Adrenal gland (tissue), 12 donors: ENCODE measurements around the gene IDH3B. TPM values are rescaled to one million over a fixed set of nuclear protein-coding genes. Genes with fewer than 3 reads are reported as not detected.
"Not testable (repeated sequence)": the region's sequence is repeated elsewhere in the genome, so short reads cannot be mapped to it uniquely, and the experiment has no call there.

Source experiments
- DNase-seq, 7 donors: peaks; one replicate each; pipeline ENCODE4 v3.0.0-alpha.2; 2019 to 2020
- H3K27ac ChIP-seq, 5 donors: fragments of 200-600 bp; sonication (generic) in 4 of 5; 1 replicate in 3 of 5; 2 replicates in 2 of 5; pipeline versions ENCODE4 v1.5.1 to v1.8.0; 2016 to 2020; ENCODE audit warnings: mild to moderate bottlenecking in 1 of 5
- H3K27me3 ChIP-seq: fragments of 200-600 bp; 2 replicates; pipeline ENCODE4 v1.8.0; 2021
- H3K36me3 ChIP-seq, 2 donors: fragments of 200-600 bp; replicated peaks in 1 of 2; 1 replicate in 1 of 2; 2 replicates in 1 of 2; pipeline versions ENCODE4 v1.5.1 to v1.8.0; 2018 to 2022
- H3K4me1 ChIP-seq, 2 donors: fragments of 200-600 bp; replicated peaks in 1 of 2; 1 replicate in 1 of 2; 2 replicates in 1 of 2; pipeline versions ENCODE4 v1.5.1 to v1.8.0; 2018 to 2021
- H3K4me3 ChIP-seq, 4 donors: fragments of 200-600 bp; sonication (generic) in 3 of 4; one replicate each; pipeline ENCODE4 v1.5.1; 2016 to 2018
- H3K9me3 ChIP-seq, 3 donors: fragments of 200-600 bp; sonication (generic) in 1 of 3; replicated peaks in 1 of 3; 1 replicate in 2 of 3; 2 replicates in 1 of 3; pipeline versions ENCODE4 v1.5.1 to v1.8.0; 2016 to 2021
- POLR2A ChIP-seq, 2 donors: fragments of 450-650 bp; IDR thresholded peaks; one replicate each; pipeline ENCODE4 v1.6.1; 2017; ENCODE audit warnings: antibody characterized with exemption in 2 of 2, mild to moderate bottlenecking in 2 of 2, moderate library complexity in 1 of 2
- WGBS, 4 donors: extraction: QIAGEN DNeasy Blood & Tissue Kit in 2 of 4; methylation state at CpG; one replicate each; pipeline versions ENCODE4 v1.1.5 to v1.1.7; 2013 to 2017; 5-methylcytosine and 5-hydroxymethylcytosine counted together
- intact Hi-C, 2 donors: fragments of 100-400 bp; cut with DNase I; formaldehyde crosslinking; loops; one replicate each; pipeline versions ENCODE4 v1.14.1 to v1.15.0; 2022 to 2023
- polyA plus RNA-seq, 3 donors: library from polyadenylated mRNA; stranded (reverse); fragments of 200-250 nt in 2 of 3; fragments of 350-450 nt in 1 of 3; fragmentation: Illumina TruSeq in 1 of 3; extraction: RNeasy Lipid Tissue Mini Kit (QIAGEN cat#74804) in 1 of 3; gene quantifications; one replicate each; pipeline ENCODE4 v1.2.3, GENCODE V29; 2013 to 2014
- total RNA-seq, 9 donors: library from RNA; depleted of rRNA in 4 of 9; stranded (reverse); fragments of >200 nt in 4 of 9; fragments of 120-200 nt in 1 of 9; fragmentation: NEBNext Ultra II Directional in 1 of 9; extraction: Animal tissue kit (Norgen Biotek cat#: 25700) in 1 of 9; gene quantifications; one replicate each; pipeline versions ENCODE4 v1.1.0 to v1.2.4, GENCODE V29; 2013 to 2023
- TF ChIP-seq, protein P1 (sequence below), 6 experiments: fragments of 450-650 bp in 4 of 6; fragments of 200-600 bp in 2 of 6; sonication (generic) in 1 of 6; IDR thresholded peaks; 1 replicate in 5 of 6; 2 replicates in 1 of 6; pipeline versions ENCODE4 v1.5.1 to v1.8.0; 2016 to 2021; ENCODE audit warnings: antibody characterized with exemption in 6 of 6, mild to moderate bottlenecking in 2 of 6, moderate library complexity in 1 of 6
- donor health status: healthy with polysubstance abuse.
- donor health status: Bipolar disorder and iron deficiency.
- donor health status: DM: yes; HTN: yes; CAD: no.
- donor health status: DM: no; HTN: no; CAD: no.
- donor health status: DM: no; HTN: no; CAD: no.
- donor health status: DM: yes; HTN: yes; CAD: no.

IDH3B gene
- total and polyA plus RNA-seq, 12 donors = 79.0 to 220 (median 111) TPM

DNA sequence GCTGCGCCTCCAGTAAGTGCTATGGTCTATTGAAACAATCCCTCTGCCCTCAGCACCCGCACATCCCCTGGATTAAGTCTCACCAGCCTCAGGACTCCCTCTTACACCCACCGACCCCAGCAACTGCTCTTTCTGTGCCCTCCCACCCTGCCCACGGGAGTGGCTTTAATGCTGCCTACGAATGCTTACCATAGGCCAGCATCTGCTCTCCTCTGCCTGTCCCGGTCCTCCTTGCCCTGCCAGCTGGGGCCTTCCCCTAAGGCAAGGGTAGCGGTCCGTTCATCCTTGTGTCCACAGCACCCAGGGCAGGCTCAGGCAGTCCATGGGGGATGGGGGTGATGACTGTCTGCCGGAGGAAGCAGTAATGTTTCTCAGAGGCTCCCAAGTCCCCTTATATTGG is 32.6 kb upstream of the IDH3B start:
- Histone ChIP-seq H3K4me3 (no peak overlapping the region), H3K4me1 (peaks cover 0 to 3% of the 10 kb centered on the region in 2 donors), H3K9me3 (no peaks in the 10 kb centered on the region), H3K27me3 (no peaks in the 10 kb centered on the region), H3K36me3 (no peaks in the 10 kb centered on the region), H3K27ac (no peak overlapping the region)
- intact Hi-C loops = no loop called here
- TF ChIP-seq POLR2A (IDR thresholded peaks at IDR 0.05) = no peak
- TF ChIP-seq, protein P1, sequence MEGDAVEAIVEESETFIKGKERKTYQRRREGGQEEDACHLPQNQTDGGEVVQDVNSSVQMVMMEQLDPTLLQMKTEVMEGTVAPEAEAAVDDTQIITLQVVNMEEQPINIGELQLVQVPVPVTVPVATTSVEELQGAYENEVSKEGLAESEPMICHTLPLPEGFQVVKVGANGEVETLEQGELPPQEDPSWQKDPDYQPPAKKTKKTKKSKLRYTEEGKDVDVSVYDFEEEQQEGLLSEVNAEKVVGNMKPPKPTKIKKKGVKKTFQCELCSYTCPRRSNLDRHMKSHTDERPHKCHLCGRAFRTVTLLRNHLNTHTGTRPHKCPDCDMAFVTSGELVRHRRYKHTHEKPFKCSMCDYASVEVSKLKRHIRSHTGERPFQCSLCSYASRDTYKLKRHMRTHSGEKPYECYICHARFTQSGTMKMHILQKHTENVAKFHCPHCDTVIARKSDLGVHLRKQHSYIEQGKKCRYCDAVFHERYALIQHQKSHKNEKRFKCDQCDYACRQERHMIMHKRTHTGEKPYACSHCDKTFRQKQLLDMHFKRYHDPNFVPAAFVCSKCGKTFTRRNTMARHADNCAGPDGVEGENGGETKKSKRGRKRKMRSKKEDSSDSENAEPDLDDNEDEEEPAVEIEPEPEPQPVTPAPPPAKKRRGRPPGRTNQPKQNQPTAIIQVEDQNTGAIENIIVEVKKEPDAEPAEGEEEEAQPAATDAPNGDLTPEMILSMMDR (IDR thresholded peaks at IDR 0.05) = no peak
- WGBS, 4 donors = 92 to 95% (median 95%) methylated on average over 7 to 9 of the region's 9 CpGs
- DNase-seq = peak in 2 of 7 donors; percentile 10 to 30

DNA sequence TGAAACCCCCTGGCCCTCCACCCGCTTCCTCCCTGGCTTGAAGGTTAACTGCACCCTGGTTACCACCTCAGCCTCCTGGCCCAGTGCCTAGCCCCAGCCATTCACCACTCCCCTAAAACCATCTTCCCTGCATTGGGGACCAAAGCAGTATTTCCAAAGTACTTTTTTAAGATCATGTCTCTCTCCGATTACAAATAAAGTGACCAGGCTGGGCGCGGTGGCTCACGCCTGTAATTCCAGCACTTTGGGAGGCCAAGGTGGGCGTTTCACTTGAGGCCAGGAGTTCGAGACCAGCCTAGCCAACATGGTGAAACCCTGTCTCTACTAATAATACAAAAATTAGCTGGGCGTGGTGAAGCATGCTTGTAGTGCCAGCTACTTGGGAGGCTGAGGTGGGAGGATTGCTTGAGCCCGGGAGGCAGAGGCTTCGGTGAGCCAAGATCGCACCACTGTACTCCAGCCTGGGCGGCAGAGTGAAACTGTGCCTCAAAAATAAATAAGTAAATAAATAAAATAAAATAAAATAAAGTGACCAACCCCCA is 32.0 kb upstream of the IDH3B start:
- H3K27ac ChIP-seq, H3K4me3 ChIP-seq, intact Hi-C loops, H3K27me3 ChIP-seq, H3K9me3 ChIP-seq, H3K36me3 ChIP-seq, H3K4me1 ChIP-seq: not testable (repeated sequence)
- DNase-seq = peak in 2 of 7 donors; percentile 8 to 21
- 91 to 97% (median 95%) methylated on average over 12 of the region's 12 CpGs for WGBS, 4 donors

DNA sequence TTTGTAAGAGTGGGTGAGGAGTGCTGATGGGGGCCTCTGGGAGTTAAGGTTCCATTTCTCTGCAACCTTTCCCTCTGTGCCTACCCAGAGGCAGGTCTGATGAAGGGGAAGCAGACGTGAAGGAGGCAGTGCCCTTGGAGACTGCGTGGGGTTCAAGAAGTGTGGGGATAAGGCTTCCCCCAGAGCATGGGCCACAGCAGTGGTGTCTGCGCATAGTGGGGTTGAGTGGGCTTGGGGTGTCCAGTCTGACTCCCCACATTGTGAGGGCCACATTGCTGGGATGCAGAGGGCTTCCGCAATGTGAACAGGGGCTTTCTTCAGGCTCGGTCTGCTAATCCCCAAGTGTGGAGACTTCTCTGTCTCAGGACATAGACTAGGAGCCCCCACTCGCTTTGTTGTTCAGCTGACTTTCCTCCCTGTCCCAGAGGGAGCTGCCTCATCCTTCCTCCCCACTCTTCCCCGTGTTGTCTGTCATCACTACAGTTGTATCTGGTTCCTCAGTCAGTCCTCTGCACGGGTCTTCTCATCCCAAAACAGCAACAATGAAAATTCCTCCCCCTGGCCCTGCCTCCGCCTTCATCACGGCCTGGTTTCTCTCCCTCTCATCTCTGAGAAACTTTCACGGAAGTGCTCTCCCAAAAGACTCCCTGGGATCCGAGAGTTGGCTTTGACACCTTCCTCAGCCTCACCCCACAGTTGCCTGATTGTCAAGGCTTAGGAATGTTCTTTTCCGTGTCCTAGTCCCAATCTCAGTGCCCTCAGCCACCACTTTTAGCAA is 31.4 kb upstream of the IDH3B start:
- no peak overlapping the region for H3K27ac ChIP-seq
- intact Hi-C loops = no loop called here
- no peaks in the 10 kb centered on the region for H3K9me3 ChIP-seq
- no peak overlapping the region for H3K4me3 ChIP-seq
- DNase-seq = peak in 2 of 7 donors; percentile 14 to 38
- H3K4me1 ChIP-seq = peaks cover 0 to 3% of the 10 kb centered on the region in 2 donors
- H3K36me3 ChIP-seq = no peaks in the 10 kb centered on the region
- TF ChIP-seq, protein P1 (IDR thresholded peaks at IDR 0.05) = no peak
- no peak for TF ChIP-seq POLR2A (IDR thresholded peaks at IDR 0.05)
- H3K27me3 ChIP-seq = no peaks in the 10 kb centered on the region
- WGBS, 4 donors = 86 to 89% (median 88%) methylated on average over 13 of the region's 13 CpGs

DNA sequence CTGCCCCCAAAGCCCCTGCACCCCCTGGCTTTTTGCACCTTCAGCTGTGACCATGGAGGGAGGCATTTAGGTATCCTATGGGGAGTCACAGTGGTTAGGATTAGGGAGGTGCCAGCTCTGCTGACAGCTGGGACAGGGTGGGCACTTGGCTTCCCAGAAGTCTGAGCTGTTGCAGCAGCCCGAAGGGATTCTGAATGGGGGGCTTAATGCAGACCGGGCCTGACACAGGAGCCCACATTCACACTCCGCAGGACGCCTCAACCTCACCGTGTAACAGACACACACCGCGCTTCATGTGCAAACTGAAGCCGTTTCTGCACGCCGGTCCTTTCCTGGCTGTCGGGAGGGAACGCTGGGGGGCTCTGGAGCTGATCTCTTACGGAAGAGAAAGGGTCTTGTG is 30.5 kb upstream of the IDH3B start:
- no peak for TF ChIP-seq POLR2A (IDR thresholded peaks at IDR 0.05)
- TF ChIP-seq, protein P1 (IDR thresholded peaks at IDR 0.05) = no peak
- DNase-seq = peak in 2 of 7 donors; percentile 6 to 48
- no peak overlapping the region for H3K27ac ChIP-seq
- intact Hi-C loops = no loop called here
- no peak overlapping the region for H3K4me3 ChIP-seq
- 68 to 79% (median 78%) methylated on average over 8 to 13 of the region's 13 CpGs for WGBS, 4 donors
- H3K27me3 ChIP-seq = no peaks in the 10 kb centered on the region
- no peaks in the 10 kb centered on the region for H3K36me3 ChIP-seq
- peaks cover 0 to 3% of the 10 kb centered on the region in 2 donors for H3K4me1 ChIP-seq
- no peaks in the 10 kb centered on the region for H3K9me3 ChIP-seq
